Upper lobe of right lung (tissue), 1 donor: ENCODE data around the gene BPIFB3. TPM values are rescaled to one million over a fixed set of nuclear protein-coding genes. Genes with fewer than 3 reads are reported as not detected.
"Not testable (repeated sequence)": the region's sequence is repeated elsewhere in the genome, so short reads cannot be mapped to it uniquely, and the experiment has no call there.

ENCODE experiments used
- ATAC-seq: fragments of 200-7000 bp; cut with Tn5 transposase; one replicate; pipeline ENCODE4 v1.9.1; 2020; ENCODE audit warnings: mild to moderate bottlenecking, moderate library complexity
- DNase-seq: peaks from one replicate; pipeline ENCODE4 v3.0.0-alpha.2; 2020
- H3K27ac ChIP-seq: fragments of 200-600 bp; one replicate; pipeline ENCODE4 v1.8.0; 2022
- H3K27me3 ChIP-seq: fragments of 200-600 bp; one replicate; pipeline ENCODE4 v1.8.0; 2022; ENCODE audit warnings: mild to moderate bottlenecking
- H3K36me3 ChIP-seq: fragments of 200-600 bp; one replicate; pipeline ENCODE4 v1.8.0; 2022
- H3K4me1 ChIP-seq: fragments of 200-600 bp; one replicate; pipeline ENCODE4 v1.8.0; 2022
- H3K4me3 ChIP-seq: fragments of 200-600 bp; one replicate; pipeline ENCODE4 v1.8.0; 2022; ENCODE audit warnings: mild to moderate bottlenecking
- H3K9me3 ChIP-seq: fragments of 200-600 bp; one replicate; pipeline ENCODE4 v1.8.0; 2022
- intact Hi-C: fragments of 100-400 bp; cut with DNase I; formaldehyde crosslinking; loops from one replicate; pipeline ENCODE4 v1.11.0; 2022
- total RNA-seq: library from RNA; stranded (reverse); fragmentation: NEBNext Ultra II Directional; extraction: Animal tissue kit (Norgen Biotek cat#: 25700); gene quantifications from one replicate; pipeline ENCODE4 v1.2.1, GENCODE V29; 2021
- TF ChIP-seq, protein P1 (sequence below): fragments of 200-600 bp; IDR thresholded peaks from one replicate; pipeline ENCODE4 v1.8.0; 2022; ENCODE audit warnings: antibody characterized with exemption
- donor health status: DM: no; HTN: yes; CAD: no; lungs with severe emphysema.

BPIFB3 gene
- total RNA-seq, 1 donor from 2014 or later = not detected

DNA sequence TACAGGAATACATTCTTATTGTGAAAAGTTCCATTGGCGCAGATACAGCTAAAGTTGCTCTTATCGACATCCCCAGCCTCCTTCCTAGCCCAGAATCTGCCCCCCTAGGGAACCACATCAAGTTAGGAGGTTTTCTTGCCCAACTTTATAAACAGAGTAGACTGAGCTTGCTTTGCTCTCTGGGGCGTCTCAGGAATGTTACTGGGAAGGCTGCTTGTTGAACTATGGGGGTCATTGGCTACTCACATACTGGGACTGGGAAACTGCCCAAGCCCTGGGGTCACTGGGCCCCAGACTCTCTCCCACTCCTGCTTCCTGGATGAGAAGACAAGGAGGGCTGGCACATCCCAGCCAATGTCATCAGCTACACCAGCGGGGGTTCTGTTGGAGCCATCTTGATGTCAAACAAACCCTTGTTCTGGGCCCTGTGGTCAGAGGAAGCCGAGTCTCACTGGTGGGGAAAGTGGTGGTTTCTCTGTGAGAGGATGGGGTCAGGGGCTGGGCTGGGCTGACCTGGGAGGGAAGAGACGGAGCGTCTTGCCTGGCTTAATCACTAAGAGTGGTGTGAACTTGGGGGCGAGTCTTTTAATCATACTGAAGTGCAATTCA is 51.7 kb downstream of the BPIFB3 start:
- Histone ChIP-seq H3K4me1 (no peaks in the 10 kb centered on the region), H3K27ac (no peak overlapping the region), H3K27me3 (no peaks in the 10 kb centered on the region), H3K36me3 (no peaks in the 10 kb centered on the region), H3K9me3 (no peaks in the 10 kb centered on the region), H3K4me3 (no peak overlapping the region)
- intact Hi-C loops = no loop called here
- ATAC-seq (no peak), DNase-seq (no peak)
- TF ChIP-seq, protein P1, sequence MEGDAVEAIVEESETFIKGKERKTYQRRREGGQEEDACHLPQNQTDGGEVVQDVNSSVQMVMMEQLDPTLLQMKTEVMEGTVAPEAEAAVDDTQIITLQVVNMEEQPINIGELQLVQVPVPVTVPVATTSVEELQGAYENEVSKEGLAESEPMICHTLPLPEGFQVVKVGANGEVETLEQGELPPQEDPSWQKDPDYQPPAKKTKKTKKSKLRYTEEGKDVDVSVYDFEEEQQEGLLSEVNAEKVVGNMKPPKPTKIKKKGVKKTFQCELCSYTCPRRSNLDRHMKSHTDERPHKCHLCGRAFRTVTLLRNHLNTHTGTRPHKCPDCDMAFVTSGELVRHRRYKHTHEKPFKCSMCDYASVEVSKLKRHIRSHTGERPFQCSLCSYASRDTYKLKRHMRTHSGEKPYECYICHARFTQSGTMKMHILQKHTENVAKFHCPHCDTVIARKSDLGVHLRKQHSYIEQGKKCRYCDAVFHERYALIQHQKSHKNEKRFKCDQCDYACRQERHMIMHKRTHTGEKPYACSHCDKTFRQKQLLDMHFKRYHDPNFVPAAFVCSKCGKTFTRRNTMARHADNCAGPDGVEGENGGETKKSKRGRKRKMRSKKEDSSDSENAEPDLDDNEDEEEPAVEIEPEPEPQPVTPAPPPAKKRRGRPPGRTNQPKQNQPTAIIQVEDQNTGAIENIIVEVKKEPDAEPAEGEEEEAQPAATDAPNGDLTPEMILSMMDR = no peak

DNA sequence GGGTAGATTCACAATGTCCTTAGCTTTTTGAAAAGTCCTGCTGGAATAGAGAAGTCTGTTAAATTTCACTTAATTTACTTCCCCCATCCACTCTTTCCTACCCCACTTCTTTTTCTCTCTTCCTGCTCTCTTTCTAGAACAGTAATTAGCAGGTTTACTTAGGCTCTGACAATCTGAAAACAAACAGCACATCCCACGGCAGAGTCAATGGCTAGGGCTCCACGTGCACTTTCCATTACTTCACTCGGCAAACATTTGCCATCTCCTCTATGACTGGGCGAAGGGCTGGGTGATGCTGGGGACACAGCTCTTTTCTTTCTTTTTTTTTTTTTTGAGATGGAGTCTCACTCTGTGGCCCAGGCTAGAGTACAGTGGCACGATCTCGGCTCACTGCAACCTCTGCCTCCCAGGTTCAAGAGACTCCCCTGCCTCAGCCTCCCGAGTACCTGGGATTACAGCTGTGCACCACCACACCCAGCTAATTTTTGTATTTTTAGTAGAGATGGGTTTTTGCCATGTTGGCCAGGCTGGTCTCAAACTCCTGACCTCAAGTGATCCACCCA is 52.4 kb downstream of the BPIFB3 start:
- H3K27me3 ChIP-seq, DNase-seq, H3K27ac ChIP-seq, intact Hi-C loops, H3K4me1 ChIP-seq, H3K4me3 ChIP-seq, H3K36me3 ChIP-seq, H3K9me3 ChIP-seq: not testable (repeated sequence)
- ATAC-seq = peak; percentile 70

DNA sequence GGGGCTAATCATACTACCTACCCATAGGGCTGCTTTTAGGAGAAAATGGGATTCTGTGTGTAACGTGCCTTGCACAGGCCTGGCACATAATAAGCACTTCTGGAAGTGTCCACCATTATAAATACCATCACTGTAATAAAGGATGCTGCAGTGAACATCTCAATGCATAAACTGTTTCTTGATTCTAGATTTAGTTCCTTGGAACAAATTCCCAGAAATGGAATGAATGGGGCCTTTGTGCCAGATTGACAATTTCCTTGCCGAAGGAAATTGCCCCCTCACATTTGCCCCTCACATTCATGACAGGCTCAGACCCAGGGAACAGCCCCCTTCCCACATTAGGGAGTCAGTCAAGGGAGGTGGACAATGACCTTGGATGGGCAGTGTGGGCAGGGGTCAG is 55.0 kb downstream of the BPIFB3 start:
- no peak overlapping the region for H3K27ac ChIP-seq
- no peaks in the 10 kb centered on the region for H3K36me3 ChIP-seq
- TF ChIP-seq, protein P1 = no peak
- DNase-seq = no peak
- intact Hi-C loops = no loop called here
- no peak overlapping the region for H3K4me3 ChIP-seq
- H3K9me3 ChIP-seq = no peaks in the 10 kb centered on the region
- no peak for ATAC-seq
- no peaks in the 10 kb centered on the region for H3K27me3 ChIP-seq
- H3K4me1 ChIP-seq = no peaks in the 10 kb centered on the region

DNA sequence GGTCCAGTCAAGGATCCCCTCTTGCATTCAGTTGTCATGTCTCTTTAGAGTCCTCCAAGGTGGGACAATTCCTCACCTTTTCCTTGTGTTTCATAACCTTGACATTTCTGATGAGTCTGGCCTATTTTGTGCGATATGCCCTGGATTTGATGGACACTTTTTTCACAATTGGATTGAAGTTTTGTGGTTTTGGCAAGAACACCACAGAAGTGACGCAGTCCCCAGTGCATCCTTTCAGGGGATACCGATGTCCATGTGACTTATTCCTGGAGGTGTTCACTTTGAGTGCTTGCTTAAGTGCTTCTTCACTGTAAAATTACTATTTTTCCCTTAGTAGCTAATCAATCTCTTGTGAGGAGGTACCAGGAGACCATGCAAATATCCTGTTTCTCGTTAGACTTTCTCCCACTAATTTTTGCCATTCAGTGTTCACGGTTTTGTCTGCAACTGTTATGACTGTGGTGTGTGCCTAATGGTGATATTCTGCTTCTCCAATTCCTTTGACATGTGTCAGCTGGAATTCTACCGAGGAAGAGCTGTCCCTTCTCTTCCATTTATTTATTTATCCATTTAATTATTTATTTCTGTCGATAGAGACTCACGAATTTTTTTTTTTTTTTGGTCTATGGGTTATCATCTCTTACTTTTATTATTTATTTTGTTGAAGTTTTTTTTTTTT is 56.6 kb downstream of the BPIFB3 start:
- Histone ChIP-seq H3K27ac (no peak overlapping the region), H3K27me3 (no peaks in the 10 kb centered on the region), H3K4me1 (no peaks in the 10 kb centered on the region), H3K9me3 (no peaks in the 10 kb centered on the region), H3K36me3 (no peaks in the 10 kb centered on the region), H3K4me3 (no peak overlapping the region)
- ATAC-seq (no peak), DNase-seq (no peak)
- TF ChIP-seq, protein P1 = no peak
- intact Hi-C loops = no loop called here

DNA sequence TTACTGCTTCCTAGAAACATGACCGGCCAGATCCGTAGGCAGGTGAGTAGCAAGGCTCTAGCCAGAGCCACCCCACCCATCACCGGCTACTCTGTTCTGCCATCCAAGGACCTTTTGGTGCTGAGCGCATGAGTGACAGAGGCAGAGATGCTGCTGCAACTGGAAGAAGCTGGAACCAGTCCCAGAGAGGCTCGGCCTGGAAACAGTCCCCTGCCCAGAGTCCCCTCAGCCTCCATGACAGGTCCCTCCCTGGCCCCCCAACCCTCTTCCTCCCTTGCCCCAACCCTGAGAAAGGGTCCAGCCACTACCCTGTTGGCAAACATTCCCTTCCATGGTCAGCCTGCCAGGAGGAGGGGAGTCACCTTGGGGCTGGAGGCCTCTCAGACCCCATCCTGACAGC is 57.6 kb downstream of the BPIFB3 start:
- H3K36me3 ChIP-seq = no peaks in the 10 kb centered on the region
- no peaks in the 10 kb centered on the region for H3K27me3 ChIP-seq
- TF ChIP-seq, protein P1 = no peak
- H3K4me1 ChIP-seq = no peaks in the 10 kb centered on the region
- H3K9me3 ChIP-seq = no peaks in the 10 kb centered on the region
- intact Hi-C loops = no loop called here
- ATAC-seq (no peak), DNase-seq (no peak)
- no peak overlapping the region for H3K4me3 ChIP-seq
- no peak overlapping the region for H3K27ac ChIP-seq

DNA sequence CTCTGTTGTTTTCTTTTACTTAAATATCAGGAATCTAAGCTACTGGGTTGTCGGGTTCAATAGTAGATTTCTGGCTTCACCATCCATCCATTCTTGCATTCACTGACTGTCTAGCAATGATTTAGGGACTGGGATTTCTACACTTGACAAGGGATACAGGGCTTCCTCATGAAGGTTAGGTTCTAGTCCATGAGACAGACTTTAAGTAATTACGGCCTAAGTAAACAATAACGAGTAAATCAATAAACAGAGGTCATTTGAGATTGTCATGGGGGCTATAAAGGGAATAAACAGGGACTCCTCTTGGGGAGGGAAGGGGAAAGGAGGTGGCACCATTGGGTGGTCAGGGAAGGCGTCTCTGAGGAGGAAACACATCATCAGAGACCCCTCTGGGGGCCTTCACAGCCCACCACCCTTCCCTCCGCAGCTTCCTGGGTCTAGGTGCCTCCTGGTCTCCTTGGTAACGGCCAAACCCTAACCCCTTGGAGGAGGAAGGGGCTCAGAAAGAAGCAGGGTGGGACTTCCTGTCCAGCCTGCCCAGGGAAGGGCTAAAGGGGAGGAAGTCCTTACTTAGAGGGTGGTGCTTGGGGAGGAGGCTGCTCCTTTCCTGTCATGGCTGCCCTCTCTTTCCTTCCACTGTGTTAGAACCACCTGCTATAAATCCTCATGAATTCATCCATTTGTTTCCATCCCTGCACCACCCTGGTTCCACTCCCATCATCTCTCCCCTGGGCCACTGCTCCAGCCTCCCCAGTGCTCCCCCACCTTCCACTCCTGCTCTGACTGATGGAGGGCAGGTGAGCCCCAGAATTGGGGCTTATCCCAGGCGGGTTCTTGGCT is 59.1 kb downstream of the BPIFB3 start:
- Histone ChIP-seq H3K9me3 (no peaks in the 10 kb centered on the region), H3K36me3 (no peaks in the 10 kb centered on the region), H3K27me3 (no peaks in the 10 kb centered on the region), H3K4me3 (no peak overlapping the region), H3K4me1 (no peaks in the 10 kb centered on the region), H3K27ac (no peak overlapping the region)
- TF ChIP-seq, protein P1 = no peak
- intact Hi-C loops = no loop called here
- no peak for DNase-seq
- no peak for ATAC-seq
